AG04449 (cell line): ENCODE data around the gene EEPD1.

Source experiments
- CTCF ChIA-PET: fragments of 350-600 bp; formaldehyde crosslinking; extraction: SDS; loops from one replicate; lab custom pipeline; 2021; ENCODE audit warnings: antibody characterized with exemption; lab: Yijun Ruan, JAX
- POLR2A ChIA-PET: fragments of 400-600, 350-600 bp; formaldehyde crosslinking; extraction: SDS; loops from one replicate; lab custom pipeline; 2020; ENCODE audit warnings: antibody characterized with exemption, inconsistent platforms; lab: Yijun Ruan, JAX
- DNase-seq: peaks from one replicate; pipeline ENCODE4 v3.0.0-alpha.2; 2010; ENCODE audit warnings: low read depth, low spot score
- H3K4me3 ChIP-seq: 2 replicates; pipeline ENCODE4 v1.5.1; 2011; ENCODE audit warnings: low read depth, mild to moderate bottlenecking, control low read depth, low read length
- CTCF ChIP-seq: IDR thresholded peaks from one replicate; pipeline ENCODE4 v1.5.1; 2011; ENCODE audit warnings: mild to moderate bottlenecking, moderate library complexity, low read length, control low read depth, inconsistent platforms; ENCODE audit not compliant: insufficient read depth; ENCODE audit errors: missing control alignments

The EEPD1 gene

GRCh38 chr7:36336390-36336789 is 183.3 kb downstream of the EEPD1 start:
- no peak for DNase-seq
- ChIA-PET POLR2A (no interaction called here), CTCF (interaction anchor here (6.2 kb wide), 1 partner anchor 16 kb away, joined by 33 read pairs; no protein-coding TSS in a partner anchor)
- H3K4me3 ChIP-seq = no peak overlapping the region
- TF ChIP-seq CTCF = no peak

GRCh38 chr7:36338256-36338655 is 185.2 kb downstream of the EEPD1 start:
- no peak for DNase-seq
- ChIA-PET POLR2A (no interaction called here), CTCF (interaction anchor here (6.2 kb wide), 1 partner anchor 18 kb away, joined by 33 read pairs; no protein-coding TSS in a partner anchor)
- no peak for TF ChIP-seq CTCF
- H3K4me3 ChIP-seq = no peak overlapping the region

- CTCF ChIA-PET = no interaction called here
These were observed 190.5 kb downstream of the EEPD1 start for GRCh38 chr7:36343548-36343947.

DNA sequence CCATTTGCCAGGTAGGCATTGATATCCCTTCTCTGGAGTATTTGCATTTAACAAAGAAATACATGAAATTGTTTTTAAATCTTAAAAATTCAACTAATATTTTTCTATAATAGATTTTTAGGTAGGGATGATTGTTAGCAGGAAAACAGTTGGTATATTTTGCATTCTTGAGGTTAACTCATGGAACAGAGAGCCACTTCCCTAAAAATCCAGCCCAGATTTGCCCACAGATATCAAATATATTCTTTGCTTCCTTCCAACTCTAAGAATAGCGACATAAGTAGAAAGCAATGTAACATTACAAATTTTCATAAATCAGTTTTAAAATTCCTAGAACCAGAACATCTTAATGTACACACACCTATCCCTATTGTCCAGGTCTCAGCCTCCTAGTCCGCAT is 191.6 kb downstream of the EEPD1 start:
- no peak overlapping the region for H3K4me3 ChIP-seq
- ChIA-PET CTCF (no interaction called here), POLR2A (no interaction called here)
- no peak for DNase-seq
- TF ChIP-seq CTCF = no peak

More at GRCh38 chr7:36343548-36343947, 190.5 kb downstream of the EEPD1 start:
- no peak for DNase-seq
- no peak overlapping the region for H3K4me3 ChIP-seq
- POLR2A ChIA-PET = no interaction called here
- TF ChIP-seq CTCF = no peak

GRCh38 chr7:36346260-36346831 is 193.3 kb downstream of the EEPD1 start:
- no peak for TF ChIP-seq CTCF
- no peak for DNase-seq
- ChIA-PET POLR2A (no interaction called here), CTCF (interaction anchor here (1.4 to 2.7 kb wide), 2 partner anchors 28 to 362 kb away, joined by 3 to 17 read pairs; no protein-coding TSS in a partner anchor)
- H3K4me3 ChIP-seq = no peak overlapping the region

DNA sequence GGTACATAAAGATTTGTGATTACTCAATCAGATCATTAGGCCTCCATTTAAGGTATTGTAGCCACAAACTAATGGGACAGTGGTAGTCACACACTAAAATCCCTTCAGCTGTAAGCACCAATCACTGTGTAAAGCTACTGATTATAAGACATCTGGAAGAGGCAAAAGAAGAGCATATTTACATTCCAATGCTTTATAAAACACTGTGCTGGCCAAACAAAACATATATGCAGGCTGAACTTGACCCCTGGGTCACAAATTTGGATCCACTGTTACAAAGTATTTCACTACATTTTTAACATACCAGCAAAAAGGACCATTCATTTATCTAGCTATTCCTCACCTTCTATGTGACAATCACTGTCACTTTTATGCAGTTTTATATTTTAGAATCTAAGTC is 195.2 kb downstream of the EEPD1 start:
- H3K4me3 ChIP-seq = no peak overlapping the region
- ChIA-PET CTCF (interaction anchor here (0.8 to 2.7 kb wide), 5 partner anchors 9 to 363 kb away, joined by 3 to 17 read pairs (median 3); a partner anchor contains a TSS), POLR2A (interaction anchor here (0.6 to 1.1 kb wide), 3 partner anchors 15 to 654 kb away, joined by 3 read pairs; partner anchors contain the start of genes ANLN and HERPUD2)
- peak; percentile 69 for DNase-seq
- no peak for TF ChIP-seq CTCF
